ENCODE results near the gene RAB3IL1.
A peak's percentile ranks its signal among the peaks of the same experiment; 100 is the strongest.

Gene RAB3IL1

GRCh38 chr11:61871158-61871597, 46.2 kb downstream of the RAB3IL1 start (continued):
- TF ChIP-seq ZNF585B (tag by site-specific recombination; IDR thresholded peaks at IDR 0.05), result no peak
- TF ChIP-seq ZNF707 (tag by site-specific recombination; IDR thresholded peaks at IDR 0.05), result no peak
- no peak for TF ChIP-seq ZNF311 (tag by site-specific recombination; IDR thresholded peaks at IDR 0.05; ENCODE audit: borderline replicate concordance)
- TF ChIP-seq ZNF600 (tag by site-specific recombination; IDR thresholded peaks at IDR 0.05), result 0 out of 2 replicates have a peak, but pooled peaks have one; percentile 19
- 0 out of 2 replicates have a peak, but pooled peaks have one; percentile 13 for TF ChIP-seq ZNF335 (tag by site-specific recombination; conservative IDR thresholded peaks at IDR 0.05)
- TF ChIP-seq ZNF2 (tag by site-specific recombination; IDR thresholded peaks at IDR 0.05), result peak; percentile 90

- Histone ChIP-seq H3K27ac (ENCODE audit: extremely low read depth, low read depth, low read length) (no peak overlapping the region), H3K4me1 (ENCODE audit: control insufficient read depth, insufficient read depth, low read length) (no peaks in the 10 kb centered on the region), H3K9me3 (ENCODE audit: control insufficient read depth, insufficient read depth, low read depth, low read length) (no peaks in the 10 kb centered on the region), H3K4me3 (ENCODE audit: low read depth, low read length) (no peak overlapping the region), H3K36me3 (ENCODE audit: control insufficient read depth in 2 of 2, insufficient read depth in 1 of 2, low read length in 2 of 2) (no peaks in the 10 kb centered on the region)
- no peak for TF ChIP-seq ZIC2 (tag by site-specific recombination; IDR thresholded peaks at IDR 0.05)
- TF ChIP-seq ZNF394 (tag by site-specific recombination; IDR thresholded peaks at IDR 0.05; ENCODE audit: borderline replicate concordance), result peak; percentile 36; the same call in 1 of the 2 replicates
- 0 out of 2 replicates have a peak, but pooled peaks have one; percentile 5 for TF ChIP-seq ZBTB8A (tag by site-specific recombination; IDR thresholded peaks at IDR 0.05)
- peak; percentile 85 for TF ChIP-seq ZBTB11 (tag by site-specific recombination; conservative IDR thresholded peaks at IDR 0.05; ENCODE audit: low read depth)
- ChIA-PET POLR2A (interaction anchor here (1.2 kb wide), 1 partner anchor 74 kb away, joined by 4 read pairs; no protein-coding TSS in a partner anchor), CTCF (interaction anchor here (0.5 to 6.4 kb wide), 31 partner anchors 12 to 416 kb away, joined by 3 to 64 read pairs (median 4); partner anchors contain the start of gene FADS2)
These were observed 46.8 kb downstream of the RAB3IL1 start for GRCh38 chr11:61870541-61871031.

- ChIA-PET POLR2A (interaction anchor here (0.6 to 1.2 kb wide), 2 partner anchors 73 to 212 kb away, joined by 3 to 4 read pairs; no protein-coding TSS in a partner anchor), CTCF (interaction anchor here (0.6 to 6.4 kb wide), 21 partner anchors 12 to 349 kb away, joined by 3 to 64 read pairs (median 5); partner anchors contain the start of gene FADS2)
- H3K27ac ChIP-seq (ENCODE audit: extremely low read depth, low read depth, low read length), result no peak overlapping the region
- H3K4me1 ChIP-seq (ENCODE audit: control insufficient read depth, insufficient read depth, low read length), result no peaks in the 10 kb centered on the region
- no peak overlapping the region for H3K4me3 ChIP-seq (ENCODE audit: low read depth, low read length)
- no peaks in the 10 kb centered on the region for H3K9me3 ChIP-seq (ENCODE audit: control insufficient read depth, insufficient read depth, low read depth, low read length)
- no peaks in the 10 kb centered on the region for H3K36me3 ChIP-seq (ENCODE audit: control insufficient read depth in 2 of 2, insufficient read depth in 1 of 2, low read length in 2 of 2)
- TF ChIP-seq ZNF660 (tag by site-specific recombination; IDR thresholded peaks at IDR 0.05) (no peak), ZNF776 (tag by site-specific recombination; IDR thresholded peaks at IDR 0.05; ENCODE audit: borderline replicate concordance) (no peak), ZNF529 (tag by site-specific recombination; IDR thresholded peaks at IDR 0.05; ENCODE audit: insufficient replicate concordance) (no peak), ZNF621 (tag by site-specific recombination; IDR thresholded peaks at IDR 0.05) (no peak), ZNF148 (tag by site-specific recombination; IDR thresholded peaks at IDR 0.05; ENCODE audit: borderline replicate concordance) (no peak), ZNF155 (tag by site-specific recombination; IDR thresholded peaks at IDR 0.05) (no peak), ZNF623 (tag by site-specific recombination; IDR thresholded peaks at IDR 0.05) (no peak), TSHZ1 (tag by site-specific recombination; IDR thresholded peaks at IDR 0.05; ENCODE audit: borderline replicate concordance) (no peak)
These were observed 47.5 kb downstream of the RAB3IL1 start for GRCh38 chr11:61869708-61870451.
